ENCODE measurements around the gene SV2C.
"Not testable (repeated sequence)": the region's sequence is repeated elsewhere in the genome, so short reads cannot be mapped to it uniquely, and the experiment has no call there.

The SV2C gene

GRCh38 chr5:76257225-76257833, 174.1 kb downstream of the SV2C start:
- DNase-seq (ENCODE audit: low spot score), result no peak

DNA sequence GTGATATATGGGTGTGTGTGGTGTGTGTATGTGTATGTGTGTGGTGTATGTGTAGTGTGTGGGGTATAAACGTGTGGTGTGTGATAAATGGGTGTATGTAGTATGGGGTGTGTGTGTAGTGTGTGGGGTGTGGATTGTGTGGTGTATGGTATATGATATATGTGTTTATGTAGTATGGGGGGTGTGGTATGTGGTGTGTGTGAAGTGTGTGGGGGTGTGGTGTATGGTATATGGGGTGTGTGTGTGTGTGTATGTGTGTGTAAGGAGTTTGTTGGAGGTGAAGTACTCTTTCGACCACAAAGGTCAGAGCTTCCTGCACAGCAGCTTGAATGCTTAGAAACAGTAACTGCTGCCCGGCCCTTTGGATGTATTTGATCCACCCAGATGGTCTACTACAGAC, 174.7 kb downstream of the SV2C start:
- DNase-seq (ENCODE audit: low spot score), result no peak

GRCh38 chr5:76264681-76265080, 181.5 kb downstream of the SV2C start:
- DNase-seq (ENCODE audit: low spot score), result no peak

- DNase-seq (ENCODE audit: low spot score), result no peak
Observed at GRCh38 chr5:76269259-76269931, 186.2 kb downstream of the SV2C start.

DNA sequence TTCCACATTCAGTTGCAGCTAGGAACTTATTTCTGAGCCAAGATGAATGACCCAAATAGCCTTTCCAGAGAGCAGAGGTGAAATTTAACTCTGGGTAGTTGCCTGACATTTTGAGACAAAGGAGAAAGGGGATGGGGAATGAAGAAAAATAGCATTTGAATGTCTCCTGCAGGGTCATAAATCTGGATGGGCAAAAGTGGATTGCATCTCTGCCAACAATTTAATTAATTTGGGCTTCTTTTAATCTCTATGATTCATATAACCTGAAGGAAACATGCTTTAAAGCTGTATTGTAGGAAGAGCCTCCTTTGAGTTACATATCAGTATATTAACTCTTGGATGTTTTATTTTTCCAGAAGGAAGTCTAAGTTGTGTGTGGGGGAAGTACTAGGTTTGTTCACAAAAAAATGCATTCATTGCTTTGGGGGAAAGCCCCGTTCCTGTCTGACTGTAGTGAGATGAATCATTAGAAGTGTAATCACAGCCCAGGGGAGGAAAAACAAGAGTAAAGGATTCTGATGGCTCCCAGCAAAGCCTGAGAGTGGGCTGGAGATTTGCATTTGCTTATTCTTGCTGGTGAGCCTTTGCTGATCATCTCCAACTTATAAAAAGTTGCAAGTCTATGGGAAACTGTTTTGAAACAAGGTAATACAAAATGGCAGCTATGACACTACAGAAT, 186.9 kb downstream of the SV2C start:
- DNase-seq (ENCODE audit: low spot score), result peak; percentile 30

- peak; percentile 89 for DNase-seq (ENCODE audit: low spot score)
Observed at GRCh38 chr5:76271836-76272235, 188.7 kb downstream of the SV2C start.

- DNase-seq (ENCODE audit: low spot score), result peak; percentile 85
Observed at GRCh38 chr5:76273206-76273885, 190.2 kb downstream of the SV2C start.

- DNase-seq (ENCODE audit: low spot score), result no peak
Observed at GRCh38 chr5:76274571-76274970, 191.4 kb downstream of the SV2C start.

DNA sequence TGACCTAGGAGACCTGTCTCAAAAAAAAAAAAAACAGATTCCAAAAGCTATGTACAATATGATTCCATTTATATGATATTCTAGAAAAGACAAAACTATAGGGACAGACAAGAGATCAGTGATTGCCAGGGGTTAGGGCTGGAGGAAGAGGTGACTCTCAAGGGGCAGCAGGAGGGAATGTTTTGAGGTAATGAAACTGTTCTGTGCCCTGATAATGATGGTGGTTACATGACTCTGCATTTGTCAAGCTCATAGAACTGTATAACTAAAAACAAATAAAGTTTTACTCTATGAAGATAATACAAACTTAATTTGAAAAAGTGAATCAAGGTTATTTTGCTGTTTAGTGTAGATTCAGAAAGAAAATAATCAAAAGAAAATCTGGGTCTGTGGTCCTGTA, 194.6 kb downstream of the SV2C start:
- no peak for DNase-seq (ENCODE audit: low spot score)

DNA sequence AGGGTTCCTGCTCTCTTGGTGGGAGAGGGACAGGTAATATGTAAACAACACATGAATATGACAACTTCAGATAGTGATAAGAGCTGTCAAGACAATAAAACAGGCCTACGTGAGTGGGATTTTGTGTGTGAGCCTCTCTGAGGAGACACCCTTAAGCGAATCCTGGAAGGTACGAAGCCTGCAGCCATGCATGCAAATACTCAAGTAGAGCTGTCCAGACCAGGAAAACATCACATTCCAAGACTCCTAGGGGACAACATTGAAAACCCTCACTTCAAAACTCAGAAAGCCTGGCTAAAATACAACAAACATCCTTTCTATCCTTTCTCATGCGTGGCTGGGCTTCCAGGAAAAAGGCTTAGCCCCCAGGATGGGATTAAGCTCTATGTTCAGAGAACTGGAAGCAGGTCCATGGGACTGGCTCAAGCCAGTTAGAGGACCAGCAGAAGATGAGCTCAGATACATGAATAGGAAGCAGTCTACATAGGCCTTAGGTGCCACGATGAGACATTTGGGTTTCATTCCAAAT, 195.1 kb downstream of the SV2C start:
- no peak for DNase-seq (ENCODE audit: low spot score)

- no peak for DNase-seq (ENCODE audit: low spot score)
Observed at GRCh38 chr5:76280494-76280893, 197.3 kb downstream of the SV2C start.

- DNase-seq (ENCODE audit: low spot score), result no peak
Observed at GRCh38 chr5:76283670-76284069, 200.5 kb downstream of the SV2C start.

GRCh38 chr5:76289692-76290091, 206.5 kb downstream of the SV2C start:
- no peak for DNase-seq (ENCODE audit: low spot score)

- no peak for DNase-seq (ENCODE audit: low spot score)
Observed at GRCh38 chr5:76290321-76290757, 207.2 kb downstream of the SV2C start.

DNA sequence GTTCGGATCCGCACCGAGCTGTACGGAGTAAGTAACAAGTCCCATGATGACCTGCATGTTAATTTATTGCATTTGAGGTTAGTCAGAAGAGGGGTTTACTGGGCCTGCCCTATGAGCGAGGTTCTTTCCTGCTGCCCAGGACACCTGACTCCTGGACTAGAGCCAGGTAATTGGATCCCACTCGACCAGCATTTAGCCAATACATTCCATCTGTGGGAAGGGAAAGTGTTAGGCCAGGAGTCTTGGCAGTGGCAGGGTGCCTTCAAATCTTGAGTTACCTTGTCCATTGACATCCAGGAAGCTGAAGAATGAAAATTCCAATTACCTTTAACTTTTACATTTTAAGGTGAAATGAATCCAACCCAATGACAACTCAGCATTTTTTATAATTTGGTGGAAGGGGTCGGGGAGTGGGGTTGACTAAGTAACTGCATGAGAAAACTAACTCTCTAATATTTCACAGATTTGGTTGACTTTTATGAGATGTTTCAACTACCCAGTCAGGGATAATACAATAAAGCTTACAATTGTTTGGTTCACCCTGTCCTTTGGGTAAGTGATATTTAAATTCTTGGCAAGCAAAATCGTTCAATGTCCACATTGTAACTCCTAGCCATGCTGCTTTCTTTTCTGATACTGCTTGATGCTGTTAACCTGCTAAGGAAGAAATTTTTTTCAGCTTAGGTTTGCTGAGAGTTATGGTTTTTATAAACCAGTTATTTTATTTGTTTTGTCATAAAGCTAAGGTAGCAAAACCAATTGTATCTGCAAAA, 208.3 kb downstream of the SV2C start:
- no peak for DNase-seq (ENCODE audit: low spot score)

DNA sequence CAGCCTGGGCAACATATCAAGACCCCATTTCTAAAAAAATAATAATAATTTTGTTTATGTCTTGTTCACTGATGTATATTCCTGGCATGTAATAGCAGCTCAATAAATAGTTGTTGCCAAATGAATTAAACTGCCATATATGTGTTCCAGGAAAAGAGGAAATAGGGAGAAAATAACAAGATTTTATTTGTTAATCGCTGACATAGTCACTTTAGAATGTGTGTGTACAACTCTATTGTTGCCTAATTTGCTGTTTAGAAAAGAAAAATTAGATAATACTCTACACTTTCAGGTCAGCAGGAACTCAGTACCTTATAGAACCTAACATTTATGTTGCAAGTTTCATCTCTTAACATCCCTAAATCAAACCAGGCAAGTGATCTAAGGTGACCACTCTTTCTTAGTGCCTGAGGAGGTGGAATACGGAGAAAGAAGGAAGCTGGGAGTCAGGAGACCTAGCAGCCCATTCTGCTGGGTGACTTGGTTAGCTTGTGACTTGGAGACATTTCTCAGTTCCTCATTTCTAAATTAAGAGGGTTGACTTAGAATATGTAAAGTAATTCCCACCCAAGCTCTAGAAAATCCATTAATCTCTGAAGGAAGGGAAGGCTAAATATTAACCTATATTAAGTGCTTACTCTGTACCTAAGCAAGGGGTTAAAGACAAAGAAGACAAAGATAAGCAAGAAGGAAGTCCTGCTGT, 209.6 kb downstream of the SV2C start:
- DNase-seq (ENCODE audit: low spot score), result no peak

DNA sequence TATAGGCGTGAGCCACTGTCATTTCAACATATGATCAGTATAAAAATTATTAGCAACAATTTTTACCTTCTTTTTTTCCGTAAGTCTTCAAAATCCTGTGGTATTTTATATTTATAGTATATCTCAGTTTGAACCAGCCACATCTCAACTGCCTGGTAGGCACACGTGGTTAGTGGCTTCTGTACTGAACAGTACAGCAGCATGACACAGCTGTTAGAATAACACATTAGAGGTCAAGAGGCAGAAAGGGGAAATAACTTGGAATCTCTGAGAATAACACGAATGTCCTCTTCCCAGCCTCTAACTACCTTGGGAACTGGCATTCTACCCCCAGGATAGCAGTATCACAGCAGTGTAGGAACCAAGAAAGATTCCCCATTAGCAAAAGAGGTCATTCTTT, 211.4 kb downstream of the SV2C start:
- DNase-seq (ENCODE audit: low spot score), result no peak

DNA sequence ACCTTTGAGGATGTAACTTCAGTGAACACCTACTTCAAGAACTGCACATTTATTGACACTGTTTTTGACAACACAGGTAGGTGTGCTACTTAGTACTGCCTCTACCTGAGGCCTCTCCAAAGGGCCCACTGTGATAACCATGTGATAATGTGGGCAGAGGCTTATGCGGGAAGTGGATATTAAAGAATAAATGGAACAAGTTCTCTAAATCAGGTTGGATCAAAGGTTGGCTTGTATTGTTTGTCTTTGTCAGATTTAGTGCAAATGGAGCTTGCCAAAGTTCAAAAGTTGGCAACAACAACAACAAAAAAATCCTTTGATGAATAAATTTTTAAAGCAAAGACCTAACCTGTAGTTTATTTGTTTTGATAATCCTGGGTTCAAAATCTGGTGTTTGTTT, 215.7 kb downstream of the SV2C start:
- DNase-seq (ENCODE audit: low spot score), result no peak

- no peak for DNase-seq (ENCODE audit: low spot score)
Observed at GRCh38 chr5:76299592-76299991, 216.4 kb downstream of the SV2C start.

- not testable (repeated sequence) for DNase-seq (ENCODE audit: low spot score)
Observed at GRCh38 chr5:76301932-76302331, 218.7 kb downstream of the SV2C start.

GRCh38 chr5:76302661-76303060, 219.5 kb downstream of the SV2C start:
- DNase-seq (ENCODE audit: low spot score), result not testable (repeated sequence)

Measured in cerebellar cortex (tissue), 1 donor.